GM18519 (cell line): ENCODE measurements around the gene MTG1.
A peak's percentile ranks its signal among the peaks of the same experiment; 100 is the strongest.
"Not testable (repeated sequence)": the region's sequence is repeated elsewhere in the genome, so short reads cannot be mapped to it uniquely, and the experiment has no call there.

Experiments used
- ATAC-seq: cut with Tn5 transposase; IDR thresholded peaks from one replicate; pipeline ENCODE4 v1.9.1; 2021; ENCODE audit warnings: mild to moderate bottlenecking, moderate library complexity; ENCODE audit not compliant: unreplicated experiment, low FRiP score

Gene MTG1

DNA sequence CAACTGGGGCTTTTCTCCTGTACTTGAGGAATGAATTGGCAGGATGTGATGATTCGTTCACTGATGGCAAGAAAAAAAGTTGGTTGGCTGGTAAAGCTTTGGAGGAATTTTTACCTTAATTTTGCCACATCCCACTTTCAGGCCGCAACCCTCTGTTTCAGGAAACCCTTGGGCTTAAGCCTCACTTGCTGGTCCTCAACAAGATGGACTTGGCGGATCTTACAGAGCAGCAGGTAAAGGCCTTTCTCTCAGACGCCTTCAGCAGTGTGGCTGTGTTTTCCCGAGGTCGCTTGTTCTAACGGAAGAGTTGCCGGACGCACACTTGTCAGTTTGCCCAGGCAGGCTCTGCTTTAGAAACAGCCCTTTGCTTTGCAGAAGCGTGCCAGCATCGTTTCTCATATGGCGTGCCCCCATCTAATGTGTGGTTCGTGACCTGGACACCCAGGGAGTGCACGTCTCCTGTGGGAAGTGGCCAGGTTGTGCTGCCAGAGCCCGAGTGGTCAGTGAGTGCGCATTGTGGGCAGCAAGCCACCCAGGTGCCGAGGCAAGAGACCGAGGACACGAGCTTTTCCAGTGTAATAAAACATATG is 2.2 kb downstream of the MTG1 start:
- no peak for ATAC-seq

DNA sequence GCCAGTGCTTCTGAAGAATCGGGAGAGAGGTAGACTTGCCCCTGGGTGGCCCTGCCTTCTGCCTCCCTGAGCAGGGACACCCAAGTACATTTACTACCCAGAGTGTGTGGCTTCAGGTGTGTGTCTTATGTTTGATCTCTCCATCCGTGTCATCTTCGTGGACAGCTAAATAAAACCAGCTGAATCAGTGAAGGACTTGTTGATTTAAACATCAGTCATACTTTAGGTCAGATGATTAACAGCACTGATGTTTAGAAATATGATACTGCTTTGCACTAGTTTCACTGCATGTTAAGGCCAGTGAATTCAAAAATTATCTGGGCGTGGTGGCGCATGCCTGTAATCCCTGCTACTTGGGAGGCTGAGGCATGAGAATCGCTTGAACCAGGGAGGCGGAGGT is 4.0 kb downstream of the MTG1 start:
- no peak for ATAC-seq

DNA sequence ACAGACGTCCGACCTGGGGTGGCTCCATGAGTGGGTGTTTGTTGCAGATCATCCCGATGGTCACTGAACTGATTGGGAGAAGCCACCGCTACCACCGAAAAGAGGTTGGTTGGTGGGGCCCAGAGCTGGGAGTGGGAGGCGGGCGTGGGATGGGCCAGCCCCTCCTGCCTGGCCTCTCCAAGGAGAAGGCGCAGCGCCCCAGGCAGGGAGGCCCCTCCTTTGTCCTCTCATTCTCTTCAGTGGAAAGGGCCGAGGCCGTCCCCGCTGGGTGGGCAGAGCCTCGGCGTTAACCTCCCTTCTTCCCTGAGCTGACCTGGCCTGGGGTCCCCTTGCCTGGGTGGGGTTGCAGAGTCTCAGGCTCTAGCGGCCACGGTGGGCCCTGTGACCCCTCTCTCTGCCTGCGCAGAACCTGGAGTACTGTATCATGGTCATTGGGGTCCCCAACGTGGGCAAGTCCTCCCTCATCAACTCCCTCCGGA is 5.2 kb downstream of the MTG1 start:
- ATAC-seq = no peak

DNA sequence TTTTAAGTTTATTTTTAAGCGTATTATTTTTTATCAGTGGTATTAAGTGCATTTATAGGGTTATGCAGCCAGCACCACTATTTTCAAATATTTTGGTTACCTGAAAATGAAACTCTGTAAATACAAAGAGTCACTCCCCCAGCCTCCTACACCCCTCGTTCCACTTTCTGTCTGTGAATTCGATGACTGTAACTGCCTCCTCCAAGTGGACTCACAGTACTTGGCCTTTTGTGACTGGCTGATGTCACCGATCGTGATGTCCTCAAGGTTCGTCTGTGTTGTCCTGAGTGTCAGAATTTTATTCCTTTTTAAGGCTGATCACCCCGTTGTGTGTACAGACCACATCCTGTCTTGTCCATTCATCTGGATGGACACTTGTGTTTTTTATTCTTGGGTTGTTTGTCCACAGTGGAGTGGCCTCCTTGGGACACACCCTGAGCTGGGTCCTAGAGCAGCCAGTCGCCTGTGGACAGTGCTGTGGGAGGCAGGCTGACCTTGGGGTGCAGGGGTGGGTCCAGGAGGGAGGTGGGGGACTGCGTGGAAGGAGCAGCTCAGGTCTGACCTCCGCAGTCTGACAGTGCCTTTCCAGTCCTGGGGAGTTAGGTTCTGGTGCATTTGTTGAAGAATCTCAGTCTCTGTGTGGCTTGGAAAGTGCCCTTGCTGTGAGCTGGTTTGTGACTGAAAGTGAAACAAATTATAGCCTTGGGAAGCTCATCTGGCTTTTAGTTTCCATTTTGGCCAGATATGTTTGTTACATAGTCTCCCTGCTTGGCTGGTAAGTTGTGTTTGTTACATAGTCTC is 6.9 kb downstream of the MTG1 start:
- ATAC-seq = peak; percentile 68

DNA sequence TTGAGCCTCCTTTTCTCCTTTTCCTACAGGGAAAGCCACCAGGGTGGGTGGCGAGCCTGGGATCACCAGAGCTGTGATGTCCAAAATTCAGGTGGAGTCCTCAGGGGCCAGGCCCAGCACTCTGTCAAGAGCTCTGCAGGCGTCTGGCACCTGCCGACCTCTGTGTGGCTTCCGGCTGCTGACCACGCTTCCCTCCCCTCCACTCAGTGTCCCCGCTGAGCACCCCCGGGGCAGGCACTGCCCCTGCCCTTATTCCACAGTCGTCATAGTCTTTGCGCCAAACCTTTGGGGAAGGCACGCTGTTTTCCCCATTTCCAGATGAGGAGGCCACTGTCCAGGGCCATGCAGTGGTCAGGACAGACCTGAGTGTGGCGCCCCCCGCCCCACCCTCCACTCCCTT is 7.5 kb downstream of the MTG1 start:
- ATAC-seq = no peak

DNA sequence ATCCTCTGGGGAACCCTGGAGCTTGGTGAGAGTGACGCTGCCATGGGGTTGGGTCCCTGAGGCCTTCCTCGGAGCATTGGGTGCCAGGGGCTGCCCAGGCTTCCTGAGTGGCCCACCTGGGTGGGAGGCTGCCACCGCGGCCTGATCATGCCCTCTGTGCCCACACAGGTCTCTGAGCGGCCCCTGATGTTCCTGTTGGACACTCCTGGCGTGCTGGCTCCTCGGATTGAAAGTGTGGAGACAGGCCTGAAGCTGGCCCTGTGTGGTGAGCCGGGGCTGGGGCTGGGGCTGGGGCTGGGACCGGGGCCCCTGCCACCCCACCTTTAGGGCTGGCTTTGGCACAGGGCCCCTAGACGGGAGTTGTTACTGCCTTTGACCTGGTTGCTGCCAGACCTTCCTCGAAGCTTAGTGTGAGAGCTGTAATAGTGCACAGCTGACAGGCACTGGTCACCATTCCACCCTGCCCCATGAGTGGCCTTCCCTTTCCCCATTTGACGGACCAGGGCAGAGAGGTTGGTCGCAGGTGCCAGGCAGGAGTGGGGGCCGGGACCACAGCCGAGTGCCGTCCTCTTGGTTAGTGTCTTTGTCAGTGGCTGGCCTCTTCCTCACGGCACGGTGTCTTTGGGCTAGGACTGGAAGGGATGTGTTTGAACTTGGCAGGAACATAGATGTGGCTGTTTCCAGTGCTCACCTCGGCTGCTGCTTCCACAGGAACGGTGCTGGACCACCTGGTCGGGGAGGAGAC is 8.2 kb downstream of the MTG1 start:
- ATAC-seq = no peak

DNA sequence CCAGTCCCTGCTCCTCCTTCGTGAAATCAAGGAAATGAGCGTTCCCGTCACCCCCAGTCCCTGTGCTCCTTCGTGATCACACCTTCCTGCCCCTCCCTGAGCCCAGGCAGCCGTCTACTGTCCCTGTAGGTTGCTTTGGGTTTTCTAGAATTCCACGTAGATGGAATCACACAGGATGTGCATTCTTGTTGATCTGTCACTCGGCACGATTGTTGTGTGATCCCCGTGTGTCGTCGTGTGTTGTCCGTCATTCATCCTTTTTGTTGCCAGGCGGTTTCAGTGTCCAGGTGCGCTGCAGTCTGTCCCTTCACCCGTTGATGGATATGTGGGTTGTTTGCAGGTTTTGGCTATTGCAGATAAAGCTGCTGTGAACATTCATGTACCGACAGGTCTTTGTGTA is 9.4 kb downstream of the MTG1 start:
- no peak for ATAC-seq

DNA sequence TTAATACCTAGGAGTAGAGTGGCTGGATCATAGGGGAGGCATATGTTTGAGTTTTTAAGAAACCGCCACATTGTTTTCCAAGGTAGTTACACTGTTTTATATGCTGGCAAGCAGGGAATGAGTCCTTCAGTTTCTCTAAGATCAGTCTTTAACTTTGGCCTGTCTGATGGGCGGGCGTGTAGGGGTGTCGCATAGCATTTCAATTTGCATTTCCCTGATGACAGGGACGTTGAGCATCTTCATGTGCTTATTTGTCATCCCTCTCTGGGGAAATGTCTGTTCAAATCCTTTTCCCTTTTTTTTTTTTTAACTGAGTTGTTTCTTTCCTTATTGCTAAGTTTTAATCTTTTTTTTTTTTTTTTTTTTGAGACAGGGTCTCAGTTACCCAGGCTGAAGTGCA is 9.8 kb downstream of the MTG1 start:
- no peak for ATAC-seq

DNA sequence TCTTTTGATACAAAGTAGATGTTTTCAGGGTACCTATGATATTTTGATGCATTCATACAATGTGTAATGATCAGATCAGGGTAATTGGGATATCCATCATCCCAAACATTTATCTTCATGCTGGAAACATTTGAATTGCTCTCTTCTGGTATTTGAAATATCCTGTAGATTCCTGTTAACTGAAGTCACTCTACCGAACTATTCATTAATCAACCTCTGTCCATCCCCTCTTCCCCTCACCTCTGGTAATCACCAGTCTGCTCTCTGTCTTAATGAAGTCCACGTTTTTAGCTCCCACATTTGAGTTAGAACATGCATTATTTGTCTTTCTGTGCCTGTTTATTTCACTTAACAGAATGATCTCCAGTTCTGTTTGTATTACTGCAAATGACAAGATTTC is 11.3 kb downstream of the MTG1 start:
- ATAC-seq = no peak

DNA sequence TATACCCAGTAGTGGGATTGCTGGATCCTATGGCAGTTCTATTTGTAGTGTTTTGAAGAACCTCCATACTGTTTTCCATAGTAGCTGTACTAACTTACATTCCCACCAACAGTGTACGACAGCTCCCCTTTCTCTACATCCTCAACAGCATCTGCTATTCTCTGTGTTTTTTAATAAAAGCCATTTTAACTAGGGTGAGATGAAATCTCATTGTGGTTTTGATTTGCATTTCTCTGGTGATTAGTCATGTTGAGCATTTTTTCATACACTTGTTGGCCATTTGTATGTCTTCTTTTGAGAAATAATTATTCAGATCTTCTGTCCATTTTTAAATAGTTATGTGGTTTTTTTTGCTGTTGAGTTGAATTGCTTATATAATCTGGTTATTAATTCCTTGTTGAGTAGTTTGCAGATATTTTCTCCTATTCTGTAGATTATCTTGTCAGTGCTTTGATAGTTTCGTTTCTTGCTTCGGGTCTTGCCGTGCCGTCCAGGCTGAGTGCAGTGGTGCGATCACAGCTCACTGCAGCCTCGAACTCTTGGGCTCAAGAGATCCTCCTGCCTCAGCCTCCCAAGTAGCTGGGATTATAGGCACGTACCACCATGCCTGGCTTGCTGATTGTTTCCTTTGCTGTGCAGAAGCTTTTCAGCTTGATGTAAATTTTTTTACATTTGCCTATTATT is 12.0 kb downstream of the MTG1 start:
- peak; percentile 40 for ATAC-seq

DNA sequence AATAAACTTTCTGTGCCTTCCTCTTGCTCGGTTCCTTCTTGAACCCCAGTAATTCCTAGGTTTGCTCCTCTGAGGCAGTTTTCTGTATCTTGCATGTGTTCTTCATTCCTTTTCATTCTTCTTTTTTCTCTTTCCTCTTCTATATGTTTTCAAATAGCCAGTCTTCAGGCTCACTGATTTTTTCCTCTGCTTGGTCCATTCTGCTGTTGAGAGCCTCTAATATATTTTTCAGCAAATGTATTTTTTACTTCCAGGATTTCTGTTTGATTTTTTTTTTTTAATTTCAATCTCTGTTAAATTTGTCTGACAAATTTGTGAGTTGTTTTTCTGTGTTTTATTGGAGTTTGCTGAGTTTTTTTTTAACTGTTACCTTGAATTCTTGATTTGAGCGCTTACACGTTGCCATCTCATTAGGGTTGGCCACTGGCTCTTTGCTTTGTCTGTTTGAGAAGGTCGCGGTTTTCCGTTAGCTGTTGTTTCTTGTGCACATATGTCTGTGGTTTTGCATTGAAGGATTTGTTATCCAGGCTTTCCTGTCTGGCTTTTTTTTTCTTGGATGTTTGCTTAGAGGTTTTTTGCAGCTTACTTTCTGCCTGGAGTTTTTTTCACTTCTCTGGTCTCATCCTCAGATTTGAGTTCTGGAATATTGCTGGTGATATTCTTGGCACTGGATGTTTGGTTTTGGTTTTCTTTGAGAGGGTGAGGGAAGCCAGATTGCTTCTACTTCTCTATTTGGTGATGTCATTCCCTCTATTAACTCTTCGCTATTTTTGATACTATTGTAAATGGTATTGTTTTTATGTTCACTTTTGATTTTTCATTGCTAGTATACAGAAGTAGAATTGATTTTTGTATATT is 17.8 kb downstream of the MTG1 start:
- no peak for ATAC-seq

DNA sequence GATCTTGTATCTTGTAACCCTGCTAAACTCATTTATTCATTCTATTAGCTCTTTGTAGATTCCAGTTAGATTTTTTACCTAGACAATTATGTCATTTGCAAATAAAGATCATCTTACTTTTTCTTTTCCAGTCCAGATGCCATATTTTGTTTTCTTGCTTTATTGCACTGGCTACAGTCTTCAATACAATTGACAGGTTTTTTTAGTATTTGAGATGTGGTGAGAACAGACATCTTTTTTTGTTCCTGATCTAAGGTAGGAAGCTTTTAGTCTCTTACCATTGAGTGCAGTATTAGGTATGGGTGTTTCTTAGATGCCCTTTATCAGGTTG is 18.4 kb downstream of the MTG1 start:
- no peak for ATAC-seq

DNA sequence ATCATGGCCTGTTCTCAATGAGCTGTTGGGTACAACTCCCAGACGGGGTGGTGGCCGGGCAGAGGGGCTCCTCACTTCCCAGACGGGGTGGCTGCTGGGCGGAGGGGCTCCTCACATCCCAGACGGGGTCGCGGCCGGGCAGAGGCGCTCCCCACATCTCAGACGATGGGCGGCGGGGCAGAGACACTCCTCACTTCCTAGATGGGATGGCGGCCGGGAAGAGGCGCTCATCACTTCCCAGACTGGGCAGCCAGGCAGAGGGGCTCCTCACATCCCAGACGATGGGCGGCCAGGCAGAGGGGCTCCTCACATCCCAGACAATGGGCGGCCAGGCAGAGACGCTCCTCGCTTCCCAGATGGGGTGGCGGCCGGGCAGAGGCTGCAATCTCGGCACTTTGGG is 20.4 kb downstream of the MTG1 start:
- not testable (repeated sequence) for ATAC-seq

DNA sequence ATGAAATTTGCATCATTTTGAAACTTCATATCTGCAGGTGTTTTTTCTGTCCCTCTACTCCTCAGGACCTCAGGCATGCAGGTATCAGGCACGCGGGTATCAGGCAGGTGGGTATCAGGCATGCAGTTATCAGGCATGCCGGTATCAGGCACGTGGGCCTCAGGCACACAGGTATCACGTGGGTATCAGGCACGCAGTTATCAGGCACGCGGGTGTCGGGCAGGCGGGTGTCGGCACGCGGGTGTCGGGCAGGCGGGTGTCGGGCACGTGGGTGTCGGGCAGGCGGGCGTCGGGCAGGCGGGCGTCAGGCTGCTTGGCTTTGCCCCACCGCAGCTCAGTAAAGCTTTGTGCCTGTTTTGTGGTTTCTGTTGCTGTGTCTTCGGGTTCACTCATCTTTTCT is 21.8 kb downstream of the MTG1 start:
- ATAC-seq = no peak

DNA sequence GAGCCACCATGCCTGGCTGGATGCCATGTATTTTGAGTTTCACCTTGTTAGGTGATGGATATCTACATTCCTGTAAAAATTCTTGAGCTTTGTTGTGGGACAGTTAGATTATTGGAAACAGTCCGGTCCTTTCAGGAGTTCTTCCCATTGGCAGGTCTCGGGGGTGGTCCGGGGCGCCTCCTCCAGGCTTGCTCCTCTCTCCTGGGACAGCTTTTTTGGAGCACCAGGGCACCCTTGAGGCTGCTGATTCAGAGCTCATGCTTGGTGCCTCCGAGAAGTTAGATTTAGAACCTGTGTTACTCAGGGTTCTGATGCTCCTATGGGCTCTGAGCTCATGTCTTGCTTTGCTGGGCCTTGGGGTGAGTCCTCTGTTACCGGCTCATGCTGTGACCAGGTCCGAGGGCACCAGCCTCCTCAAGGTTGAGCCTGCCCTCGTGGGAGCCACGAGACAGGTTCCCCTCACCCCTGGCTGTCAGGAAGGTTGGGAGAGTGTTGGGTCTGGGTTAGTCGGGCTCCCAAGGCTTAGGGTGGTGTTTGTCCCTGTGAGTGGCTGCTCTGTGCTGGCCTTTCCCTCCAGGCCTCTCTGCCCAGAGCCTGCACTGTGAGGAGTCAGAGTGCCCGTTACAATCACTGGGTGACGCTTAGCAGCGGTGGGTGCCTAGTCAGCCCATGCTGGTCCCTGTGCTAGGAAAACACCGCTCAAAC is 24.5 kb downstream of the MTG1 start:
- no peak for ATAC-seq

DNA sequence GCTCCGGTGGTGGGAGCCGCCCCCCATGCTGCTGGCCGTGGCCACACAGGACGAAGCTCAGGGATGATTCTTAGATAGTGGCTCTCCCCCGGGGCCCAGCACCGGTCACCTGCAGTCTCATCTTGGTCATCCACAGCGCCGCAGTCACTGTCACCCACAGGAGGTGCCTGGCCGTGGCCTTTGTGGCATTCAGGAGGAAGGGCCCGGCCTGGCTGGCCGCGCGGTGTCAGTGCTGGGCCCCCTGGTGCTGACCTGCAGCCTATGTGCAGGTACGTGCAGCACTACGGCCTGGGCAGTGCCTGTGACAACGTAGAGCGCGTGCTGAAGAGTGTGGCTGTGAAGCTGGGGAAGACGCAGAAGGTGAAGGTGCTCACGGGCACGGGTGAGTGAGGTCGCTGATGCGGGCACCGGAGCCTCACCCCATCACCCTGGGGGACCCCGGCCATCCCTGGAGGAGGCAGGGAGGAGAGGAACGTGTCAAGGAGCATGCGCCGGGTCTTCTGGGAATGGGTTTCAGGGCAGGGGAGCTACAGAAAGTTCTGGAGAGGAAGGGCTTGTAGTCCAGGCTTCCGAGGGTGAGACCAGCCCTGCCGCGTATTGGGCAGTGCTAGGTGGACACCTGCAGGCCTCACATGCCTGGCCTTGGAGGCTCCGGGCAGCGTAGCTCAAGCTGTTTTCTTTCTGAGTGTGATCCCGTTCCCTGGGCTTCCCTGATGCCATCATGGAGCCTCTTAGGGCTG is 25.4 kb downstream of the MTG1 start:
- no peak for ATAC-seq

DNA sequence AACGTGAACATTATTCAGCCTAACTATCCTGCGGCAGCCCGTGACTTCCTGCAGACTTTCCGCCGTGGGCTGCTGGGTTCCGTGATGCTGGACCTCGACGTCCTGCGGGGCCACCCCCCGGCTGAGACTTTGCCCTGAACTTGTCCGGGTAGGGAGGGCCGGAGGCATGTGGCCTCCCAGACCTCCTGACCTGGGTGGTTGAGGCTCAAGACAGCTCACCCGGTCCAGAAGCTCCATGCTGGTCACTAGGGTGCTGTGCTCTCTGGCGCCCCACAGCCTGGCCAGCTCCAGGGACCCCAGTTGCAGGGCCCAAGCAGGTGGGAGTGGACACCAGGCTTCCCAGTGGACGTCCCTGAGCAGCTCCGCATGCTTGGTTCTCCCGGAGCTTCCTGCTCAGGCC is 26.1 kb downstream of the MTG1 start:
- ATAC-seq = no peak

DNA sequence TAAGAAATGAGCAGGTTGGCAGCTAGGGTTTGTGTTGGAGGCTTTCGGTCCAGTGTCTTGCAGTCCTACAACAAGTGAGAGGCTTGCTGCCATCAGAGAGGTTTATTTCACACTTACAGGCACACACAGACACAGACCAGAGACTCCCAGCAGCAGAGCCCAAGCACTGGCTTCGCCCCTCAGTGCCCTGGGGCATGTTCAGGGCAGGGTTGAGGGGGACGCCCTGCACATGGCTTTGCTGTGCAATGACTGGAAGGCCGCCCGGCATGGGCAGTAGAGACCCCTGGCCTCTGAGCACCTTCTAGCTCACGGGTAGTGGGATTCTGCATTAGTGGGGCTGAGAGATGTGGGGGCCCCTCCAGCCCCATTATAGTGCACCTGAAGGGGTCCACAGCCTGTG is 26.6 kb downstream of the MTG1 start:
- no peak for ATAC-seq
